Measurements from ENCODE around the gene HTRA3. TPM values are rescaled to one million over a fixed set of nuclear protein-coding genes. Genes with fewer than 3 reads are reported as not detected.

HTRA3 gene
- total and polyA plus RNA-seq, 2 experiments from 2014 or later: 6.9 to 15.7 TPM

- Histone ChIP-seq H3K4me1 (ENCODE audit: low read depth) (peaks cover 14% of the 10 kb centered on the region), H3K4me3 (no peak overlapping the region), H3K27ac (no peak overlapping the region)
Observed at GRCh38 chr4:8264106-8264505, 5.4 kb upstream of the HTRA3 start.

GRCh38 chr4:8265171-8265929, 4.2 kb upstream of the HTRA3 start:
- no peak for DNase-seq (ENCODE audit: low read depth in 1 of 2, low spot score in 1 of 2)
- no peak for TF ChIP-seq CTCF (IDR thresholded peaks at IDR 0.05; ENCODE audit: low read depth, low read length)
- H3K27me3 ChIP-seq: peaks cover 5% of the 10 kb centered on the region
- H3K4me1 ChIP-seq (ENCODE audit: low read depth): peaks cover 19% of the 10 kb centered on the region
- H3K4me3 ChIP-seq: no peak overlapping the region
- H3K27ac ChIP-seq: no peak overlapping the region
- H3K36me3 ChIP-seq: no peaks in the 10 kb centered on the region
- no peaks in the 10 kb centered on the region for H3K9me3 ChIP-seq (ENCODE audit: low read depth)

More at GRCh38 chr4:8264106-8264505, 5.4 kb upstream of the HTRA3 start:
- no peak for DNase-seq (ENCODE audit: low read depth in 1 of 2, low spot score in 1 of 2)
- Histone ChIP-seq H3K9me3 (ENCODE audit: low read depth) (no peaks in the 10 kb centered on the region), H3K27me3 (no peaks in the 10 kb centered on the region), H3K36me3 (no peaks in the 10 kb centered on the region)
- TF ChIP-seq CTCF (IDR thresholded peaks at IDR 0.05; ENCODE audit: low read depth, low read length): no peak

- no peaks in the 10 kb centered on the region for H3K36me3 ChIP-seq
- H3K9me3 ChIP-seq (ENCODE audit: low read depth): no peaks in the 10 kb centered on the region
- H3K27ac ChIP-seq: no peak overlapping the region
- no peak overlapping the region for H3K4me3 ChIP-seq
- peaks cover 19% of the 10 kb centered on the region for H3K4me1 ChIP-seq (ENCODE audit: low read depth)
- no peak for TF ChIP-seq CTCF (IDR thresholded peaks at IDR 0.05; ENCODE audit: low read depth, low read length)
- DNase-seq (ENCODE audit: low read depth in 1 of 2, low spot score in 1 of 2): no peak
- peaks cover 10% of the 10 kb centered on the region for H3K27me3 ChIP-seq
Observed at GRCh38 chr4:8266088-8266487, 3.5 kb upstream of the HTRA3 start.

GRCh38 chr4:8266508-8266907, 3.0 kb upstream of the HTRA3 start:
- H3K27me3 ChIP-seq: peaks cover 15% of the 10 kb centered on the region
- DNase-seq (ENCODE audit: low read depth in 1 of 2, low spot score in 1 of 2): peak in 1 of 2 donors; percentile 44
- no peak overlapping the region for H3K27ac ChIP-seq
- no peaks in the 10 kb centered on the region for H3K36me3 ChIP-seq
- no peak for TF ChIP-seq CTCF (IDR thresholded peaks at IDR 0.05; ENCODE audit: low read depth, low read length)
- no peak overlapping the region for H3K4me3 ChIP-seq
- peaks cover 19% of the 10 kb centered on the region for H3K4me1 ChIP-seq (ENCODE audit: low read depth)
- H3K9me3 ChIP-seq (ENCODE audit: low read depth): no peaks in the 10 kb centered on the region

GRCh38 chr4:8267077-8267476, 2.5 kb upstream of the HTRA3 start:
- Histone ChIP-seq H3K4me3 (no peak overlapping the region), H3K27me3 (peaks cover 16% of the 10 kb centered on the region), H3K4me1 (ENCODE audit: low read depth) (peaks cover 19% of the 10 kb centered on the region), H3K36me3 (no peaks in the 10 kb centered on the region), H3K27ac (no peak overlapping the region), H3K9me3 (ENCODE audit: low read depth) (no peaks in the 10 kb centered on the region)
- peak; percentile 69 to 88 for DNase-seq (ENCODE audit: low read depth in 1 of 2, low spot score in 1 of 2)
- TF ChIP-seq CTCF (IDR thresholded peaks at IDR 0.05; ENCODE audit: low read depth, low read length): peak; percentile 85

Data from cardiac muscle cell (in vitro differentiated cells and primary cell).